Stimulated activated CD8-positive, alpha-beta memory T cell treated with anti-CD3 and anti-CD28 coated beads, Interleukin-15, amount 100 ng/mL, for 48 hours (primary cell): Measurements from ENCODE around the gene RASSF9.

ENCODE experiments used
- DNase-seq, 2 donors: peaks; one replicate each; pipeline ENCODE4 v3.0.0-alpha.2; 2020; ENCODE audit warnings: low read depth in 2 of 2

RASSF9 gene

DNA sequence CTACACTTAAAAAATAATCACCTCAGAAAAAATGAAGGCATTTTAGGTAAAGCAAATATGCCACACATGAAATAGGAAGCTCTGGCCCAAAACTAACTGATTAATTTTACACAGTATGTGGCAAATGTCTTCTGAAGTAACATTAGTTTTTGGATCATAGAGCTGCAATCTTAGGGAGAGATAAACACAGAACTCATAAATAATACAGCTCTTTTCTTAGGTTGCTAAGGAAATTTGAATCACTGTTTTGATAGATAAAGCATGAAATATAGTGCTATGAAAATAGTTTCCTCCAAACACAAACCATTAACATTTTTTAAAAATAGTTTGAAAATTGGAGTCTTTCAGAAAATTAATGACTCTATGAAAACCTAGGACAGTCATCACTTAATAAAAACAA lies 15.0 kb downstream of the RASSF9 start:
- DNase-seq: no peak

DNA sequence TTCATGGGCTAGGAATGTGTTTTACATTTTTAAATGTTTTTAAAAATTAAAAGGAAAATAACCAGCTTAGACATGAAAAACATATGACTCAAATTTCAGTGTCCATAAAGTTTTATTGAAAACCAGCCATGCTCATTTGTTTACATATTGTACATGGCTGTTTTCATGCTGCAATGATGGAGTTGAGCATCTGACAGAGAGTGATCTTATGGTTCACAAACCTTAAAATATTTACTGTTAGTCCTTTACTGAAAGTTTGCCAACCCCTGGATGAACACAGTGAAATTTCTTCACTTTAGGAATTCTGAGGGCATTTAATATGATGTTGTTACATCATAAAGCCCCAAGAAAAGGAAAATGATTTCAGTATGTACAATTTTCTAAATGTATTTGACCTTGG lies 16.1 kb downstream of the RASSF9 start:
- DNase-seq: no peak

DNA sequence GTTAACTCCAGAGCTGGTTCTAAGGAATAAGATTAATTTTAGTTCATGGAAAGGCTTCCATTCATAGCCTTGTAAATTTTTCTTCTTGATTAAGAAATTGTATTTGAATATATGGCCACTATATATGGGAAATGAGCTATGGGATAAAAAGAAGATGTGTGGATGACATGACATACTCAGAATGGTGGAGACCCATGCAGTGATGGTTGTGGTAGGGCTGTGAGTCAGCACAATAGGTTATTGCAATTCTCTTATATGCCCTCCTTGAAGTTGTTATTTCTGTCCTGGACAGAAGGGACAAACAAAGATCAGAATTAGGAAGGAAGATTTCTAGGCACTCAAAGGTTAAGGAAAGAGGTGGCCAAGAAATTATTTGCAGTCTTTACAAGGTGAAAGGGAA lies 21.5 kb downstream of the RASSF9 start:
- DNase-seq: no peak

DNA sequence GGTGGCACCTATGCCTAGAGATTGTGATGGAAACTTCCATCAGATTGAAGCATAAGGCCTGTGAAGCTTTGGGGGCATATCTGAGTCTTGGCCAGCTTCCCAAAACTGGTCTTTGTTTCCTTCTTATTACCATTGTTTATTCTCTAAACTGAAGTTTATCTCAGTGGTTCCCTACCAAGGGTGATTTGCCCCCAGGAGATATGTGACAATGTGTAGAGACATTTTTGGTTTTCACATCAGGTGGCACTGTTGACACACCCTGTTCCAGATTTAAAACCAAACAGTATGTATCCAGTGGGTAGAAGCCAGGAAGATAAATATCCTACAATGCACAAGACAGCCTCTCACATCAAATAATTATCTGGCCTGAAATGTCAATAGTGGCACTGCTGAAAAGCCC lies 22.1 kb downstream of the RASSF9 start:
- DNase-seq: no peak

DNA sequence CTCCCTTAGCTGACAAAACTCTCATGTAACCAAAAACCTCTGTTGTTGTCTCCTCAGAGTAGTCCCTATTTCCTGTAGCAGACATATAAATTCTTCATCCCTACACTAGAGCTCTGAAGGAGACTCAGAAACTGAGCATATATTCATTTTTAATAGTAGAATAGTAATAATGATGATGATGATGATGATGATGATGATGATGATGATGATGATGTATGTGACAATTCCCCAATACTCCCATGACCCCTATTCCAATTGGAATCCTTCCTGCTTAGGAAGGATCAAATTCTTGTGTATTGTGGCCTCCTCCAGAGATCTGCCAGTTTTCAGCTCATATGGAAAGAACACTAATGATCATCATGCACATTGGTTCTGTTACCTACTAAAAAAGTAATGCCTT lies 26.7 kb downstream of the RASSF9 start:
- DNase-seq: no peak

DNA sequence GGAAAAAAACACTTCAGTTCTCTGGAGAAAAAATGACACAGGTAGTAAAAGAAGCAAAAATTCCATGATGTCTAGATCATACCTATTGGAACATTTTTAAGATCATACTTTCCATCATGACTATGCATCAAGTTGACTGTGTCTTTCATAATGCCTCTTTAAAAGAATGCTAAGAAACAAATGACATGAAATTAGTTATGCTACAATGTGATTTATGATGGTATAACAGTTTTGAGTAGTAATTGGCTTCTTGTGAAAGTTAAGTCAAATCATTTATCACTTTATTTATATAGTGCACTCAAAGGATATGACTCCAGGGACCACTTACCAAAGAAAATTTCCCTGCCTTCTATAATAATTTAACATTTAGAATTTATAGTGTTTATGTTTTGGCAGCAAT lies 28.5 kb downstream of the RASSF9 start:
- DNase-seq: no peak

DNA sequence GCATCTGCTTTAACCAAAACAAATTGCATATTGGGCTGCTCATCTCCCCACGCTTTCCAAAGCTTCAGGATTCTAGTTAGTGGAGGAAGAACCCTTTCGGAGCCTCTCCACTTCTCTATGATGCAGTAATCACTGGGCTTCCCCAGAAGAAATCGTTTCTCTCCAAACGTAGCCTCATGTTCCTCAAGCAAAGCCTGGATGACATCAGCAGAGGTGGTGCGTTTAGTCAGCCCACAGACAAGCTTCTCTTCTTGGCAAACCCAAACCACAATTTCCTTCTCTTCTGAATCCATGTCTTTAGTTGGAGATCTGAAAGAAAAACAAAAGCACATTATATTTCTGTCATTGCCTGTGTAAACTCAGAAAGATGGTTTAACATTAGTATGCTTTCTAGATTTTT lies 30.6 kb downstream of the RASSF9 start:
- DNase-seq: no peak

DNA sequence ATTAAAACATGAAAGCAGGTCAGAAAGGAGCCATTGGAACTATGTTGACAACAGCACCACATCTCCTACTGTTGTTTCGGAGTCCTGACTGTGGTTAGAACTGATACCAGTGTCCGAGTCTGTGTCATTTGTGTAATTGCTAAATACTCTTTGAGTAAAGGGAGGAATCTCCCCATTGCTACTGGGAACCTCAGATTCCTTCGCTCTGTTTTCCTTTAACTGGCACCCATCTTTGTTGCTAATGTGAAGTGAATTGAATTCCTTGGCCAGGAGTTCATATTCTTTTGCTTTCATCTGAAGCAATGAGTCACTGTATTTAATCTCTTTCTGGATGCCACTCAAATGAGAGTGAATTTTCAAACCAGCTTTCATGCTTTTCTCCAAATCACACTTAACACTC lies 31.5 kb downstream of the RASSF9 start:
- DNase-seq: no peak

DNA sequence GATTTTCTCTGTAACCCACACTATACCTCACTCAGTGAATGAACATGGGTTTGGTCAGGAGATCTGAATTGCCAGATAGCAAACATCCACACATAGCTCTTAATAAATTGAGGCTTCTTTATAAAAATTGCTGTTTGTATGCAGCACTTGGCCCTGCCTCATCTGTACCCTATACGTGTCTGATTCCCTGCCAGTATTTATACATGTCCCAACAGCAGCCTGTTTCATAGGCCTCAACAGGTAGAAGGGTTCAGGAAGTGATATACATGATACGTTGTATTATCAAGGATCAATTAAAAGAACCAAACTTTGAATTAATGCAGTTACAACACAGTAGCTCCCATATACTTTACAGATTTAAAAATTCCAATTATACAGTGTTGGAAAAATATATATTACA lies 32.3 kb downstream of the RASSF9 start:
- DNase-seq: no peak

DNA sequence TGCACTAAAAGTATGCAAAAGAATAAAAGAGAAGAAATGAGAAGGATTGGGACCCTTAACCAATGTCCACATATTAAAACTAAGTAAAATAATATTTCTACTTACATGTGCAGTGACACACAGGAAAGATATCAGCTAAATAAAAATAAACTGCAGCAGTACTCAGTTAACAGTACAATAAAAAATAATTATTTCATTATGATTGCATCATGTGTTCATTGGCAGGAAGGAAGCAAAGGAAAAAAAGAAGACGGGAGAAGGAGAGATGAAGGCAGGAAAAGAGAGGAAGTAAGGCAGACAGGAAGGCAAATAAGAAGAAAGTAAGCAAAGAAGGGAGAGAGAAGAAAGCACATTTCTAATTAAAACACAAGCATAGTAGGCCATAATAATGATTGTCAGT lies 33.0 kb downstream of the RASSF9 start:
- DNase-seq: no peak

DNA sequence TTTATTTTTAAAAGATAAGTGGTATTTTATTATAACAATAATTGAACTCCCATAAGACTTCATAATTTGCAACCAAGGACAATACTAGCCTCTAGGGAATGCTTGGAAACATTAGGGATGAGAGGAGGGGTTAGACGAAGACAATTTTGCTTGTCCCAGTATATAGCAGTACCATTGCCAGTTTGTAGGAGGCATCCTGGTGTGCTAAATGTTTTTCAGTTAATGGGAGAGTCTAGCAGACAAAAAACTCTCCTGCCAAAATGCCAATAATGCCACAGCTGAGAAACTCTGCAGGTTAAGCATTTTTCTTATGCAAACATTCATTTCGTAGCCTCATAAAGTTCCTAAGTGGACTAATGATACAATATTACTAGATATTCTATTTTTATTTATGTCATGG lies 38.1 kb downstream of the RASSF9 start:
- DNase-seq: no peak

DNA sequence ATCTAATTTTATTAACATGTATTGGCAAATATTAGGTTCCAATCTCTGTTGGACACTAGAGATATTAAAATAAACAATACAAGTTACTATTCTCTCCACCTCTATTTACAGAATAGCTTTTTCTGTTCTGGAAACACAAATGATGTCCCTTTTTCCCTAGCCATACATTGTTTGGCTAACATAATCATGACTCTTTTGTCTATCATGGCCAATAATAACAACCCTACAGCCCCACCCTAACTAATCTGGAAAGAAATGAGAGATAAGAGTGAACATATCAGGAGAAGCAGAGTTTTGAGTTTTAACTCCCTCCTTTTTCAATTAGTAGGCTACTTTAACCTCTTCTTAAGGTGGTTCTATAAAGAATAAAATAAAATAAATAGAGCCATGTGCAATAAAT lies 40.2 kb downstream of the RASSF9 start:
- DNase-seq: no peak

DNA sequence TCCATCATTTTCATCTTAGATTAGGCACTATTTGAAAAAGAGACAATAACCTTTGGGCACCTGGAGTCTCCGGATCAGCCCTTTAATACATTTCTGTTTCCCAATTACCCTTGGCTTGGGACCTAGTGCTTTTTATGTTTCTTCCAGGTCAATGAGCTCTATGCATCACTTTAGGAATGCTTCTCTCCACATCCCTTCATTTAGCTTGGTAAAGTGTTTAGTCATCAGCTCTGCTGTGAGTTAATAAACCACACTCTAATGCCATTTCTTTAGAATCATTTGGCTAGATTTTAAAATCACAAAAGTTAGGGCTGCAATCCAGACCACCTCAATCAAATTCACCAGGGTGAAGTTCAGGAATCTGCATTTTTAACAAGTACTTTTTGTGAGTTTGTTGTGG lies 41.7 kb downstream of the RASSF9 start:
- no peak for DNase-seq

DNA sequence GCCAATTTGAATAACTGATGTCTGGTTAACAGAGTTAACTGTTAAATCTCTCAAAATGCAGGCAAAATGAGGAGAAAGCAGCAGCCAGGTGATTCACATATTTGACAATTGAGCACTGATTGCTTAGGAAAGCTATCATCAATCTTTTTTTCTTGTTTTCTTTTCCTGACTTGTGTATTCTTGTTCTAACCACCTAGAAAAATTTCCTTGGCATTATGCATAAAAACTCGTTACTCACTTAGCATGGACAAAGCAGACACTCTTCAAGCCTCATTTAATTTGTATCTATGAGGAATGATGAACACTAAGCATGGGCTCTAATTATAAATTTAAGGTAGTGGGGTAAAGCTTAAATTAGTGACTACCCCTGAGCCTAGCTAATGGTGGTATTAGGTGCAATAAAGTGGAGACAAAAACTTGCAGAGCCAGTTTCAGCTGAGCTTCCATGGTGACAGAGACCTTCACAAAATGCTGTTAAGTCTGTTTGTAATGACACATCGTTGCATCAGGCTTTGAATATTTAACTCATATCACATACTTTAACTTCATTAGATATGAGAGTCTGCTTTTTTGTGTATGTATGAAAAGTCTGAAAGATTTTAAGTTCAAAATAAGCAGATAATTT lies 52.0 kb downstream of the RASSF9 start:
- no peak for DNase-seq

DNA sequence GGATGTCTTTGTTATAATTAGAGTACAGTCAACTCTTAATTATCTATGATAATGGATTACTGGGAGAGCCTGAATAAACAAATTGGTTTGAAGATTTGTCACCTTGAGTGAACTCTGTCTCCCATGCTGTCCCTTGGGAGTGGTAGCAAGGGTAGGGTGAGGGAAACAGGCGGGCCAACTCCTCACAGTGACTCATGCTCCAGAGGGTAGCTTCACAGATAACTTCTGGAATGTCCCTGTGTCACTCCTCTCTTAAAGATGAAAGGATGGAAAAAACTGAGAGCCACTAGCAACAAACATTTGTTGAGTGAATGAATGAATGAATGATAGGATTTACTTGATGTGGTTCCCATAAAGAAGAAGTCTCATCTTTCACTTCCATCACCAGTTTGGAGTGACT lies 53.5 kb downstream of the RASSF9 start:
- DNase-seq: no peak

DNA sequence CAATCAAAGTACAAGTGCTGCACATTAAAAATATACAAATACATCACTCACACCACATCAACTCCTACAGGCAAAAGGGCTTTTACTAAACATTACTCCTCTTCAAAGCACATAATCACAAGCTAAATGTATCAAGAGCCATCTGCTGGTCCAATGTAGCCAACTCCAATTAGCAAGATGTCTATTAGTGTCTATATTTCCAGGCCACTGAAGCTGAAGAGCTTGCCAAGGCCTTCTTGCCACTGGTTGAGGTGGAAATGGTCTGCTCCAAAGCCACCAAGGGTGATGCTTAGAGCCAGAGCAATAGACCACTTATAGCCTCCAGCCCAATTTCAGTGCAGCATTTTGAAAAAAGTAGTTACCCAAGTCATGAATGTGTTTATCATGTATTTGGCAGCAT lies 54.4 kb downstream of the RASSF9 start:
- no peak for DNase-seq

DNA sequence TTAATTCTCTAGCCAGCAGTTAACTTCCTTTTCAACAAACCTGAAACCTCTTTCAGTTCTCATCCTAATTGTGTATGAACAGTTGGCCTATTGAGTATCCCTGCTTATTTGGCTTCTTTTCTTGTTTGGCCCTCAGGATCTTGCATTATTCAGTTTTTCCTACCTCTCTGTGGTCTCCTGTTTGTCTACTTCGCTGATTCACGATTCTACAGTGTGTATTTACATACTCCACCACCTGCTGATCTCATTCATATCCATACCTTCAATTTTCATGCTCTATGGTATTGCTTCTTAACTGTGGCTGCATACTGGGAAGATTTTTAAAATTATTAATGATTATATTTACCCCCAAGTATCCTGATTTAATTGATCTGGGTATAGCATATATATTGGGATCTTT lies 56.4 kb downstream of the RASSF9 start:
- DNase-seq: no peak

DNA sequence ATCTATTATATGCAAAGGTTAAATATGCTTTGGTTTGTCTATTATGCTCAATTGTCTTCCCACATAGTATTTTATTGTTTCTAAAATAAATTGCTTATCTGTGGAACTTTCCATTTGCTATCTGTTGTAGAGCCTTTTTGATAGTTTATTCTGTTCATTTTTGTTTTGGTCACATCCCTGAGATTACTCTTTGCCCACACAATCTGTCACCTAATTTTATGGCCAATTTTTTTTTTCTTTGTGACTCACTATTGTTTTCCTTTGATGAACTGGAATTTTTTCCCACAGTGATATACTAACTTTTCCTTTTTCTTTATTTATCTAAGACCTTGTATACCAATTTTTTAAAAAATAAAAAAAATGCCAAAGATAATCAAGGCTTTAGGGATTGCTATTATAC lies 61.1 kb downstream of the RASSF9 start:
- DNase-seq: no peak

DNA sequence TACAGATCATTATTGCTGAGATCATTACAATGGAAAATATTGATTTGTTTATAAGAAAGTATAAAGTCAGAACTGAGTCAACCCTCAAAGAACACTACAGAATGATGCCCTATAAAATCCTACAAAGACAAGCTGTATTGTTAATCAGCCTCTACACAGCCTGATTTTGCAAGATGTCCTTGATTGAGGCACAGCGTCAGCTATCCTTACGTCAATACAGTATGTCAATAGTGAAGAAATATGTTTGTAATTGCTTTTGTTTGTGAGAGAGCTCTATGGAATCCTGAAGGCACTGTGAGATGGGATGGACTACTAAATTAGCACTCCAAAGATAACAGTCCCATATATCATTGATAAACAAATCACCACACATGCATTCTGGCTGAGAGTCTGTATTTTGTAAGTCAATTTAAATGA lies 70.7 kb downstream of the RASSF9 start:
- DNase-seq: no peak

DNA sequence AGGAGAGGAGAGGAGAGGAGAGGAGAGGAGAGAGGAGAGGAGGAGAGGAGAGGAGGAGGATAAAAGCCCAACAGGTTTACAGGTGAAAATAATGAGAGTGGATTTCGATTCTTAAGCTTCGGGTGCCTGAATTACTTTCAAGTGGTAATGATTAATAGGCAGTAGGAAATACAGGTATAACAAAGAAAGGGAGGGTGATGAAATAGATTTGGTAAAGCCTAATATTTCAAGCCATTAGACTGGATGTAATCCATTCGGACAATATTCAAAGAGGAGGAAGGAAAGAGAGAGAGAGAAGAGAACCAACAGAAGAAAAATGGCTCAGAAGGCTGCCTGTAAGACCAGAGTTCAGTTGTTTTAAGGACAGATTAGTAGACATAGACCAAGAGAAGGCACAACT lies 76.6 kb downstream of the RASSF9 start:
- DNase-seq: no peak

DNA sequence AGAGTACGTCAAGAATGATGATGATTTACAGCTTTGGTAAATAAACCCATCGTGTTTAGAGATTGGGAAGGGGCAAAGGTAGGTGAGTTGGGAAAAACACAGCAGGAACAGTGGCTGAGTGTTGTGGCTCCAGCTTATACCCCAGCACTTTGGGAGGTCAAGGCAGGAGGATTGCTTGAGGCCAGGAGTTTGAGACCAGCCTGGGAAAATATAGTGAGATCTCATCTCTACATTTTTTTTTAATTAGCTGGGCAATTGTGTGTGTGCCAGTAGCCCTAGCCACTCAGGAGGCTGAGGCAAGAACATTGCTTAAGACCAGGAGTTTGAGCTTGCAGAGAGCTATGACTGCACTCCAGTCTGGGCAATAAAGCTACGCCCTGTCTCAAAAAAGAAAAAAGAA lies 77.1 kb downstream of the RASSF9 start:
- DNase-seq: no peak

DNA sequence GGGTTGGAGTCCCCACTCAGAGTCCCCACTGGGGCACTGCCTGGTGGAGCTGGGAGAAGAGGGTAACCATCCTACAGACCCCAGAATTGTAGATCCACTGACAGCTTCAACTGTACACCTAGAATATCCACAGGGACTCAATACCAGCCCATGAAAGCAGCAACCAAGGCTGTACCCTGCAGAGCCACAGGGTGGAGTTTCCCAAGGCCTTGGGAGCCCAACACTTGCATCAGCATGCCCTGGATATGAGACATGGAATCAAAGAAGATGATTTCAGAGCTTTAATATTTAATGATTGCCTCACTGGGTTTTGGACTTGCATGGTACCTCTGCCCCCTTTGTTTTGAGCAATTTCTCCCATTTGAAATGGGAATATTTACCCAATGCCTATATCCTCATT lies 80.4 kb downstream of the RASSF9 start:
- no peak for DNase-seq
